GM21447 (cell line): Measurements from ENCODE around the gene PGP.
"Not testable (repeated sequence)": the region's sequence is repeated elsewhere in the genome, so short reads cannot be mapped to it uniquely, and the experiment has no call there.

ENCODE experiments used
- ATAC-seq: cut with Tn5 transposase; IDR thresholded peaks from one replicate; pipeline ENCODE4 v1.9.1; 2021; ENCODE audit not compliant: unreplicated experiment

Gene PGP, protein sequence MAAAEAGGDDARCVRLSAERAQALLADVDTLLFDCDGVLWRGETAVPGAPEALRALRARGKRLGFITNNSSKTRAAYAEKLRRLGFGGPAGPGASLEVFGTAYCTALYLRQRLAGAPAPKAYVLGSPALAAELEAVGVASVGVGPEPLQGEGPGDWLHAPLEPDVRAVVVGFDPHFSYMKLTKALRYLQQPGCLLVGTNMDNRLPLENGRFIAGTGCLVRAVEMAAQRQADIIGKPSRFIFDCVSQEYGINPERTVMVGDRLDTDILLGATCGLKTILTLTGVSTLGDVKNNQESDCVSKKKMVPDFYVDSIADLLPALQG

GRCh38 chr16:2214719-2214968 lies at the start of gene PGP:
Gene PGP (minus strand): TSS chr16:2214840. CDS start chr16:2214777, 63 bp downstream.
- ATAC-seq: no peak

DNA sequence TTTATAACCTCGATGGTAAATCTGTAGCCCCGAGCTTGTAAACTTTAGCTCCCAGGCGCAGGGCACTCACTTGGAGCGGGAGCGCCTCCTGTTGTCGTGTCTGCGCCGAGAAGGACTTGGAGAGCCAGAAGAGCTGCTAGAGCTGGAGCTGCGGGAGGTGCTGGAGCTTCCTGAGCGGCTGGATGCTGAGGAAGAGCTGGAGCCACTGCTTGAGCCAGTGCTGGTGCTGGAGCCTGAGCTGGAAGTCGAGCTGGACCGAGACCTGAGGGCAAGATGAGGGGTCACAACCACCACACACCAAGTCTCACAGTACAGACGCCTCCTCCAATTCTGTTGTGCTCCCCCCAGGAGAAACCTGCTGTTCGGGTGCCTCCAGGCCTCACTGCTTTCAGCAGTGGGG lies 48.4 kb upstream of the PGP start:
- not testable (repeated sequence) for ATAC-seq

DNA sequence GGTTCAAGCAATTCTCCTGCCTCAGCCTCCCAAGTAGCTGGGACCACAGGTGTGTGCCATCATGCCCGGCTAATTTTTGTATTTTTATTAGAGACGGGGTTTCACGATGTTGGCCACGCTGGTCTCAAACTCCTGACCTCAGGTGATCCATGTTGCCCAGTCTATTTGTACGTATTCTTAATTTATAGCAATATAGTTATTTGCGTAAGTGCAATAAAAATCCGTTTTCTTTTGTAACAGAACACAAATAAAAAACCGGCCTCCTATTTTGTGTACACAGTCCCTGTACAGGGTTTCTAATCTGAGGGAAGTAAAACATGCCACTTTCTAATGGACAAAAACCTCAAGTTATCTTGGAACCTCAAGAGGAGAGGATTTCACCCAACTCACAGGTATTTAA lies 45.6 kb upstream of the PGP start:
- no peak for ATAC-seq

- ATAC-seq: not testable (repeated sequence)
Measured at GRCh38 chr16:2258530-2258929, 43.9 kb upstream of the PGP start.

DNA sequence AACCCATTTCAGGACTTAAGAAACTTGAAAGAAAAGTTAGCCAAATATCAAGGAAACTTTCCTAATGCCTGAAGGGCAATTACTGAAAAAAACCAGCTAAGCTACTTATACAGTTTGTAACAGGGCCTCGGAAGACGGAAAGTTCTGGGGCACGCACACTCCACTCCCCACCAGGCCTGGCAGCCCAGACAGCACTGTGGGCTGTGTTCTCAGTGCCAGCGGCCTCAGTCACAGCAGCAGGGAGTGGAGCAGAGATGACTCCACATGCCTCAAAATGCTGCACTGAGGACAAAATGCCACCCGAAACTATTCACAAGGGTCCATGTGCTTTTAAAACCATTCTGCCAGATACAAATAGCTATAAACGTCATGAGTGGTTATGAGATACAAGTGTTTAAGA lies 43.1 kb upstream of the PGP start:
- no peak for ATAC-seq

- ATAC-seq: no peak
Measured at GRCh38 chr16:2256531-2257140, 42.0 kb upstream of the PGP start.

DNA sequence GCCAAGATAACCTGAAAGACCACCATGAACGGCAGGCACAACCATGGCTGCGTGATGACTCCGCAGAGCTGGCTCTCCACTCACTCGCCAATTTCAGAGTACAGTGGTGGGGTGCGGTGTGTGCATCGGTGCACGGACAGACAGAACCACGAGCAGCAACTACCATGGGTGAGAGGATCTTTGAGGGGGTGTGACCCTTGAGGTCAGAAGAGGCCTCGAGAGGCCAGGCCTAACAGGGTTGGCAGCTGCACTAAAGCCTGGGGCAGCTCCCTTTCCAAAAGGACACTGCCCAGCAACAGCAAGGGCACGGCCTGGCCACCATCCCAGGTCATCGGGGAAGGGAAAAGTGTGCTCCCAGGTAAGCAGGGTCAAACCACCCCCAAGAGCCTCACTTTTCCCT lies 38.7 kb upstream of the PGP start:
- no peak for ATAC-seq

DNA sequence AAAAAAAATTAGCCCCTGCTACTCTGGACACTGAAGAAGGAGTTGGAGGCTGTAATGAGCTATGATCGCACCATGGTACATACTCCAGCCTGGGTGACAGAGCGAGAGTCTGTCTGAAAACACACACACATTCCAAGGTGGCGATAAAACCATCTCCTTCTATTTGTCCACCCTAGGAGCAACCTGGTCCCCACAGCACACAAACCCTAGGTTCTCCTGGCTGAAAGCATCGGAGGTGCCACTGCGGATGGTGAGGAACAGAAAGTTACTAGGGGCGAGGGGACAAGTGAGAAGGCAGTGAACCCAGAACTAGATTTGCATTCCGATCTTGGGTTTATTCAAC lies 38.1 kb upstream of the PGP start:
- no peak for ATAC-seq

- ATAC-seq: peak; percentile 77
Measured at GRCh38 chr16:2251296-2252111, 36.9 kb upstream of the PGP start, which contains the start of gene ECI1. Gene ECI1 (minus strand): TSS chr16:2251587. CDS start chr16:2251566, 21 bp downstream.

DNA sequence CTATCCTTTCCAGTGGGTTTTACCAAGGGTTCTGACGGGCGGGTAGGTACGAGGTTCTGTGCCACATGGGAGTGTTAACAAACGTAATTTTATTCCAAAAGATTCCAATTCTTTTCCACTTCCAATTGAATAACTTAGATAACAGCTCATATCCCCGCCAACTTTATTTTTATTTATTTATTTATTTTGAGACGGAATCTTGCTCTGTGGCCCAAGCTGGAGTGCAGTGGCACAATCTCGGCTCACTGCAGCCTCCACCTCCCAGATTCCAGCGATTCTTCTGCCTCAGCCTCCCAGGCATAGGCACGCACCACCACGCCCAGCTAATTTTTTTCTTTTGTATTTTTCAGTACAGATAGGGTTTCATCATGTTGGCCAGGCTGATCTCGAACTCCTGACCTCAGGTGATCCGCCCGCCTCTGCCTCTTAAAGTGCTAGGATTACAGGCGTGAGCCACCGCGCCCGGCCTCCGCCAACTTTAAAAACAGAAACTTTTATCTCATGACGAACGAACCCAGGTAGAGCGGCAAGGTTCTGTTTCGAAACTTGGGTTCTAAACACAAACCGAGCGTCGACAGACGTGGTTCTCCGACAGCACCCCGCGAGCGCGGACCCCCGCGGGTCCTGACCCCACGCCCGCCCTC lies 36.1 kb upstream of the PGP start:
- ATAC-seq: no peak

DNA sequence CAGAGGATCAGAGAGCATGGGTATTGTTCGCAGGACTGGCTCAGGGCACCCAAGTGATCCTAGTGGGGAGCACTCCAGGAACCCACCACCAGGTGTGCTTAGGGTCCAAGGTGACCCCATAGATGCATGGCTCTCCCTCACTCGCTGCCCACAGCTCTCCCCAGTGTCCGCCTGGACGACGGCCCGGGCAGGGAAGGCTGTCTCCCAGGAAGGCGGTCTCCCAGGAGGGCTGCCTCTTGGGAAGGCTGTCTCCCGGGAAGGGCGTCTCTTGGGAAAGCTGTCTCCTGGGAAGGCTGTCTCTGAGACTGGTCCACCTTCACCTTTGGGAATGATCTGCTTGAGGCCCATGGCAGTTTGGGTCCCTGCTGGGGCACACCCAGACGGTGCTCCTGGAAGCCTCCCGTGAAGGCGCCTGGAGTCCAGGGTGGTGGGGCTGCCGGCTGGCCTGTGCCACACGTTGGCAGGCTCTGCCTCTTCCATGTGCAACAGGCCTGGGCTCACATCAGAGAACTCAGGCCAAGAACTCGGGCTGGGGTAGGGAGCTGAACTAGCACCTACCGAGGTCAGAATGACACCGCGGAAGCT lies 31.8 kb upstream of the PGP start:
- ATAC-seq: no peak

DNA sequence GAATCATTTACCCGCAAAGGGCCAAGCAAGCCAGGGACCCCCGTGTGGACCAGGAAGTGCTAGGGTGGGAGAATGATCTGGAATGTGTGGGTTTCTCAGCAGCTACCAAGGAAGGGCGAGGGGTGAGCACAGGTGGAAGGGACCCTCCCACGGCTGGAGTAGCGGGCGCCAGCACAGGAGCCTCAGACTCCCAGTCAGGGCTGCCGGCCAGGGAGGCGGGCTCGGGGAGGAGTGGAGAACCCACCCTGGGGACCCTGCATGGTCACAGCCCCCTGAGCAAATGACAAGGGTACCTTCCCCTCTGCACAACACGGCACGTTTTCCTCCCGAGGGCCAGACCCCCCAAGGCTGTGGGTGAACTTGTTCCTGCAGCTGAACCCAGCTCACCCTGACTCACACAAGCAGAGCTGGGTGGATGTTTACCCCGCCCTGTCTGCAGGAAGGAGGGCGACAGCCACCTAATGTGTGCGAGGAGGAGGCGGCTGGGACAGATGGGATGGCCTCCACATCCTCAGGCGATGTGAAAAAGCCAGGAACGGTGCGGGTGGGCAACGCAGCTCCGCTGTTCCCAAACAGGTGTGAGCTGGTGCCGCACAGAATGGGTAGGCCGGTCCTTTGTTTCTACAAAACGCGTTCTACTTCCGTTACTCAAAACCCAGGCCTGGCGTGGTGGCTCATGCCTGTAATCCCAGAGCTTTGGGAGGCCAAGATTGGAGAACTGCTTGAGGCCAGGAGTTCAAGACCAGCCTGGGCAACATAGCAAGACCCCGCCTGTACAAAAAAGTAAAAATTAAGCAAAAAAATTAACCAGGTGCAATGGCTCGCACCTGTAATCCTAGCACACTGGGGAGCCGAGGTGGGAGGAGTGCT lies 30.5 kb upstream of the PGP start:
- no peak for ATAC-seq

DNA sequence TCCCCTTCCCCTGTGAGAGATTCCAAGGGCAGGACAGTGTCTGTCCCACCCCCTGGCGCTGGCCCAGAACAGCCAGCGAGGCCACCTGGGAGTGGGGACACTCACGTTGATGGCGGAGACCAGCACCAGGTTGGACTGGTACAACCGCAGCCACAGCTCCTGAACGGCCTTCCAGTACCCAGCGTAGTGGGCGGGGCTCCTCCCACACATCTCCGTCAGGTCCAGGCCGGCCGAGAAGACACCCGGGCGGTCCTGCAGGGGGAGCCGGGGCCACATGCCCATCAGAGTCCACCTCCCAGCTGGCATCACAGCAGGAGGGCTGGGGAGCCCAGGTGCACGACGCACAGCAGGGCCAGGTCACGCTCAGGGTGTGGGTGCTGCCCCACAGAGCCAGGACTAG lies 29.7 kb upstream of the PGP start:
- no peak for ATAC-seq

GRCh38 chr16:2243781-2244180 lies 29.1 kb upstream of the PGP start:
- no peak for ATAC-seq

DNA sequence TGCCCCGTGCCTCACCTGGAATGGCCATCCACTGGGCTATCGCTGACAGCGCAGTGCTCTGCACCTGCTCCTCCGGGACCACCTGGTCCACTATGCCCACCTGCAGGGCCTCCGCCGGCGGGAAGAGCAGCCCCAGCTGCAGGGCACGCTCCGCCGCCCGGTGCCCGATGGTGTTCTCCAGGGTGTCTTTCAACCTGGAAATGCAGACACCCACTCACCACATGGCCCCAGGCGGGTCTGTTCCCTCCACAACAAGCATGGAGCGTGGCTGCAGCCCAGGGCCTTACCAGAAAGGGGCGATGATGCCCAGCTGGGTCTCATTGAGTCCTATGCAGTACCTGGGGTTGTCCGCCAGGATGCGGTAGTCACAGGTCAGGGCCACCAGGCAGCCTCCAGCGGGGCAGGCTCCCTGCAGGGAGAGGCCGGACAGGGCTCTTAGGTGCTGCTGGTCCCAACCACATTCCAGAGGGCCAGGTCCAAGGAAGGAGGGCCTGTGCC lies 28.4 kb upstream of the PGP start:
- no peak for ATAC-seq

DNA sequence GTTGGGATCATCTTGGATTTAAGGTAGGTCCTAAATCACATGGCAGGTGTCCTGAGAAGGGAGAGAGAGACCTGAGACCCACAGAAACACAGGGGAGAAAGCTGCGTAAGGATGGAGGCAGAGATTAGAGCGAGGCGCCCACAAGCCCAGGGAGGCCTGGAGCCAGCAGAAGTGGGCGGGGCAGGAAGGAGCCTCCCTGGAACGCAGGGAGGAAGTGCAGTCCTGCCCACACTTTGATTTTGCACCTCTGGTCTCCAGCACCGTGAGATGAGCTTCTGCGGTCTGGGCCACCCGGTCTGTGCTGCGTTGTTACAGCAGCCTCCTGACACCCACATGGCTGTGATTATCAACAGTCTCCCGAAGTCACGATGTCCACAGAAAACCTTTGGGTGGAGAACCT lies 28.0 kb upstream of the PGP start:
- no peak for ATAC-seq

DNA sequence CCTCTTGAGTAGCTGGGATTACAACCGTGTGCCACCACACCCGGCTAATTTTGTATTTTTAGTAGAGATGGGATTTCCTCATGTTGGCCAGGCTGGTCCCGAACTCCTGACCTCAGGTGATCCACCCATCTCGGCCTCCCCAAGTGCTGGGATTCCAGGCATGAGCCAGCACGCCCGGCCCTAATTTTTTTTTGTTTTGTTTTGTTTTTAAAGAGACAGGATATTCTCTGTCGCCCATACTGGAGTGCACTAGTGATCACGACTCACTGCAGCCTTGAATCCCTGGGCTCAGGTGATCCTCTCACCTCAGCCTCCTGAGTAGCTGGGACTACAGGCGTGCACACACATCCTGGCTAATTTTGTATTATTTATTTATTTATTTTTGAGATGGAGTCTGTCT lies 25.7 kb upstream of the PGP start:
- ATAC-seq: not testable (repeated sequence)

- ATAC-seq: no peak
Measured at GRCh38 chr16:2238838-2239675, 24.4 kb upstream of the PGP start.

DNA sequence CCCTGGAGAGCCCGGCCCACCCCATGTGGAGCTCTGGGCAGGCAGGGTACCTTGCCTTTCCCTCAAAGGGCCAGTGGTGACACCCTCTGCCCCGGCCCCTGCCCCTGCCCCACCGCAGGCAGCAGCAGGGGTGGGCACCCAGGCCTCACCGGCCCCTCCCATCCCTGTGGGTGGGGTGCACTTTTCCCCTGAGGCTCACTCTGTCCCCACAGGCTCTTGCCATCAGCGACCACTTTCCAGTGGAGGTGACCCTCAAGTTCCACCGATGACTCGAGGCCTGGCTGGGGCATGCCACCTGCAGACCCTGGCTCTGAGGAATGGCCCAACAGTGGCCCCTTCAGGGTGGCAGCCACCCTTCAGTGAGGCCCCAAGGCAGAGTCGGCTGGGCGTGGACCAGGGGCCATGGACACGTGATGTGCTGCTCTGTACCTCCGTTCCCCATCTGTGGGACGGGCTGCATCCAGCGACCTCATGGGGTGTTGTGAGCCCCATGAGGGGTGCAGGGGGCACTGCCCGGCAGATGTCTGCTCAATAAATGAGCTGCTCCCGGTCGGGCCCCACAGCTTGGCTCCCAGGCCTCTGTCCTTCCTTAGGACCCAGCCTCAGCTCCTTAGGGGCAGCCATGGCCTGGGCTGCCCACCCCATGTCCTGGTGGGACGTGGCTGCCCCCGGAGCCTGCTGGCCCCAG lies 23.7 kb upstream of the PGP start:
- ATAC-seq: no peak
